ENCODE data around the gene RCVRN. TPM values are rescaled to one million over a fixed set of nuclear protein-coding genes. Genes with fewer than 3 reads are reported as not detected.

RCVRN gene
- total RNA-seq, 3 donors from 2014 or later = 0.16 to 0.27 TPM; not detected in 1

GRCh38 chr17:9900044-9900594 lies 5.0 kb downstream of the RCVRN start:
- no peak for DNase-seq
- no peaks in the 10 kb centered on the region for H3K36me3 ChIP-seq (ENCODE audit: low read depth)
- H3K4me3 ChIP-seq = no peak overlapping the region
- TF ChIP-seq CTCF (IDR thresholded peaks at IDR 0.05) = no peak
- no peak for ATAC-seq
- intact Hi-C loops (cut with DNase I, micrococcal nuclease) = no loop called here
- H3K9me3 ChIP-seq = no peaks in the 10 kb centered on the region
- no peaks in the 10 kb centered on the region for H3K4me1 ChIP-seq (ENCODE audit: low read depth)

GRCh38 chr17:9899280-9900043 lies 5.6 kb downstream of the RCVRN start:
- DNase-seq = no peak
- H3K4me3 ChIP-seq = no peak overlapping the region
- intact Hi-C loops (cut with DNase I, micrococcal nuclease) = no loop called here
- H3K9me3 ChIP-seq = no peaks in the 10 kb centered on the region
- no peaks in the 10 kb centered on the region for H3K4me1 ChIP-seq (ENCODE audit: low read depth)
- ATAC-seq = no peak
- TF ChIP-seq CTCF (IDR thresholded peaks at IDR 0.05) = no peak
- no peaks in the 10 kb centered on the region for H3K36me3 ChIP-seq (ENCODE audit: low read depth)

GRCh38 chr17:9898812-9899211 lies 6.3 kb downstream of the RCVRN start:
- no peaks in the 10 kb centered on the region for H3K36me3 ChIP-seq (ENCODE audit: low read depth)
- no peaks in the 10 kb centered on the region for H3K4me1 ChIP-seq (ENCODE audit: low read depth)
- no peaks in the 10 kb centered on the region for H3K9me3 ChIP-seq
- no peak overlapping the region for H3K4me3 ChIP-seq
- ATAC-seq (no peak), DNase-seq (no peak)
- no peak for TF ChIP-seq CTCF (IDR thresholded peaks at IDR 0.05)
- intact Hi-C loops (cut with DNase I, micrococcal nuclease) = no loop called here

- Histone ChIP-seq H3K4me3 (no peak overlapping the region), H3K36me3 (ENCODE audit: low read depth) (no peaks in the 10 kb centered on the region), H3K4me1 (ENCODE audit: low read depth) (no peaks in the 10 kb centered on the region), H3K9me3 (no peaks in the 10 kb centered on the region)
- DNase-seq (no peak), ATAC-seq (no peak)
- intact Hi-C loops (cut with DNase I, micrococcal nuclease) = no loop called here
- no peak for TF ChIP-seq CTCF (IDR thresholded peaks at IDR 0.05)
Observed at GRCh38 chr17:9897372-9897968, 7.6 kb downstream of the RCVRN start.

- no peak for TF ChIP-seq CTCF (IDR thresholded peaks at IDR 0.05)
- Histone ChIP-seq H3K9me3 (no peaks in the 10 kb centered on the region), H3K4me3 (no peak overlapping the region), H3K36me3 (ENCODE audit: low read depth) (no peaks in the 10 kb centered on the region), H3K4me1 (ENCODE audit: low read depth) (no peaks in the 10 kb centered on the region)
- ATAC-seq (no peak), DNase-seq (no peak)
- intact Hi-C loops (cut with DNase I, micrococcal nuclease) = no loop called here
Observed at GRCh38 chr17:9895923-9896322, 9.1 kb downstream of the RCVRN start.
